ENCODE measurements around the gene ZNF208.

GRCh38 chr19:21940684-21941083 is 70.1 kb downstream of the ZNF208 start:
- TF ChIP-seq CTCF (conservative IDR thresholded peaks at IDR 0.05) = no peak
- TF ChIP-seq ZFX (IDR thresholded peaks at IDR 0.05) = no peak
